Thymus (tissue), 11 donors: ENCODE data around the gene CAD. TPM values are rescaled to one million over a fixed set of nuclear protein-coding genes. Genes with fewer than 3 reads are reported as not detected.

Experiments used
- DNase-seq, 9 donors: peaks; one replicate each; pipeline ENCODE4 v3.0.0-alpha.2; 2013; ENCODE audit warnings: low spot score in 9 of 9, low read depth in 6 of 9, missing footprints in 1 of 9
- H3K27ac ChIP-seq, 2 donors: one replicate each; pipeline ENCODE4 v1.5.1; 2013; ENCODE audit warnings: control low read depth in 1 of 2, low read depth in 1 of 2, low read length in 1 of 2, mild to moderate bottlenecking in 1 of 2, moderate library complexity in 1 of 2
- H3K27me3 ChIP-seq, 2 donors: one replicate each; pipeline ENCODE4 v1.5.1; 2013; ENCODE audit warnings: low read length in 1 of 2; ENCODE audit not compliant: control insufficient read depth in 2 of 2, insufficient read depth in 1 of 2
- H3K36me3 ChIP-seq, 2 donors: one replicate each; pipeline ENCODE4 v1.5.1; 2013; ENCODE audit warnings: low read length in 1 of 2, mild to moderate bottlenecking in 1 of 2, moderate library complexity in 1 of 2; ENCODE audit not compliant: control insufficient read depth in 2 of 2, insufficient read depth in 2 of 2
- H3K4me1 ChIP-seq, 2 donors: one replicate each; pipeline ENCODE4 v1.5.1; 2013; ENCODE audit warnings: low read length in 2 of 2; ENCODE audit not compliant: control insufficient read depth in 2 of 2, insufficient read depth in 2 of 2
- H3K4me3 ChIP-seq, 2 donors: one replicate each; pipeline ENCODE4 v1.5.1; 2013; ENCODE audit warnings: low read length in 2 of 2, control low read depth in 1 of 2, mild to moderate bottlenecking in 1 of 2
- H3K9me3 ChIP-seq, 2 donors: one replicate each; pipeline ENCODE4 v1.5.1; 2013; ENCODE audit warnings: low read length in 1 of 2, mild to moderate bottlenecking in 1 of 2; ENCODE audit not compliant: control insufficient read depth in 2 of 2, insufficient read depth in 1 of 2
- WGBS: extraction: QIAGEN DNeasy Blood & Tissue Kit; methylation state at CpG from one replicate; pipeline ENCODE4 v1.1.7; 2013; 5-methylcytosine and 5-hydroxymethylcytosine counted together
- polyA plus RNA-seq: library from polyadenylated mRNA; stranded (reverse); fragments of 200-250 nt; gene quantifications from one replicate; pipeline ENCODE4 v1.2.3, GENCODE V29; 2013
- total RNA-seq: library from RNA; stranded (reverse); fragments of 120-200 nt; gene quantifications from one replicate; pipeline ENCODE4 v1.2.4, GENCODE V29; 2013
- donor health status: healthy.

The CAD gene
- total and polyA plus RNA-seq, 2 donors = 14.8 to 18.6 TPM

DNA sequence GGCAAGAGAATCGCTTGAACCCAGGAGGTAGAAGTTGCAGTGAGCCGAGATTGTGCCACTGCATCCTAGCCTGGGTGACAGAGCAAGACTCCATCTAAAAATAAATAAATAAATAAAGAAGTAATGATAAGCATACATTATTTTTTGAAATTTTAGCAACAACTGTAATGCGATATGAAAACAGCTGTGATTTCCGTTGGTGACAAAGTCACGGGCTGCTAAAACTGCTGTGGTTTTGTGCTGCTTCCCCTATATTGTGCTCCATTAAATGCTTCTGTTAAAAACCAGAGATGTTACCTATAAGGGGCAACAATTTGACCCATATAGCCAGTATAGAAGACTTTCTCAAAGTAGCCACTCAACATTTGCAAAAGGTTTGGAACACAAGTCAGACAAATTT lies 73.4 kb downstream of the CAD start:
- 34% methylated on average over 5 of the region's 5 CpGs for WGBS
- Histone ChIP-seq H3K4me3 (no peak overlapping the region), H3K27me3 (peaks cover 2 to 11% of the 10 kb centered on the region in 2 donors), H3K9me3 (no peaks in the 10 kb centered on the region), H3K4me1 (peaks cover 0 to 3% of the 10 kb centered on the region in 2 donors), H3K36me3 (no peaks in the 10 kb centered on the region), H3K27ac (no peak overlapping the region)
- no peak for DNase-seq

- Histone ChIP-seq H3K27me3 (peaks cover 2 to 12% of the 10 kb centered on the region in 2 donors), H3K4me3 (no peak overlapping the region), H3K4me1 (peaks cover 0 to 3% of the 10 kb centered on the region in 2 donors), H3K36me3 (no peaks in the 10 kb centered on the region), H3K27ac (no peak overlapping the region), H3K9me3 (no peaks in the 10 kb centered on the region)
- 95% methylated on average over 6 of the region's 6 CpGs for WGBS
- no peak for DNase-seq
These were observed 74.7 kb downstream of the CAD start for GRCh38 chr2:27291865-27292264.

Other genes starting within 250 kb of the CAD start
- gene MAPRE3, start 246.7 kb upstream of the CAD start, total RNA-seq = 0.99 TPM
- 17.0 TPM for gene MAPRE3, start 246.7 kb upstream of the CAD start, polyA plus RNA-seq
- gene TMEM214, start 184.4 kb upstream of the CAD start, total RNA-seq = 8.8 TPM
- 30.3 TPM for gene TMEM214, start 184.4 kb upstream of the CAD start, polyA plus RNA-seq
- gene AGBL5, start 165.7 kb upstream of the CAD start, total RNA-seq = 18.5 TPM
- 11.0 TPM for gene AGBL5, start 165.7 kb upstream of the CAD start, polyA plus RNA-seq
- 388 TPM for gene OST4, start 145.7 kb upstream of the CAD start, total RNA-seq
- gene OST4, start 145.7 kb upstream of the CAD start, polyA plus RNA-seq = 516 TPM
- 9.2 TPM for gene EMILIN1, start 138.8 kb upstream of the CAD start, total RNA-seq
- 8.9 TPM for gene EMILIN1, start 138.8 kb upstream of the CAD start, polyA plus RNA-seq
- 1.5 TPM for gene KHK, start 130.6 kb upstream of the CAD start, total RNA-seq
- gene KHK, start 130.6 kb upstream of the CAD start, polyA plus RNA-seq = 2.5 TPM
- 0.57 TPM for gene CGREF1, start 98.2 kb upstream of the CAD start, total RNA-seq
- 0.43 TPM for gene CGREF1, start 98.2 kb upstream of the CAD start, polyA plus RNA-seq
- gene ABHD1, start 93.6 kb upstream of the CAD start, total RNA-seq = 0.09 TPM
- gene ABHD1, start 93.6 kb upstream of the CAD start, polyA plus RNA-seq = 0.27 TPM
- gene PREB, start 82.7 kb upstream of the CAD start, total RNA-seq = 41.3 TPM
- gene PREB, start 82.7 kb upstream of the CAD start, polyA plus RNA-seq = 56.9 TPM
- gene PRR30, start 78.0 kb upstream of the CAD start, total RNA-seq = not detected
- not detected for gene PRR30, start 78.0 kb upstream of the CAD start, polyA plus RNA-seq
- 0.14 TPM for gene TCF23, start 68.4 kb upstream of the CAD start, total RNA-seq
- gene TCF23, start 68.4 kb upstream of the CAD start, polyA plus RNA-seq = 0.05 TPM
- 109 TPM for gene ATRAID, start 5.3 kb upstream of the CAD start, total RNA-seq
- 125 TPM for gene ATRAID, start 5.3 kb upstream of the CAD start, polyA plus RNA-seq
- gene SLC5A6, start 5.1 kb upstream of the CAD start, total RNA-seq = 15.8 TPM
- gene SLC5A6, start 5.1 kb upstream of the CAD start, polyA plus RNA-seq = 24.3 TPM
- 0.05 TPM for gene SLC30A3, start 45.7 kb downstream of the CAD start, total RNA-seq
- gene SLC30A3, start 45.7 kb downstream of the CAD start, polyA plus RNA-seq = 0.18 TPM
- gene DNAJC5G, start 58.1 kb downstream of the CAD start, total RNA-seq = not detected
- gene DNAJC5G, start 58.1 kb downstream of the CAD start, polyA plus RNA-seq = 0.02 TPM
- 0.14 TPM for gene TRIM54, start 65.1 kb downstream of the CAD start, total RNA-seq
- 0.52 TPM for gene TRIM54, start 65.1 kb downstream of the CAD start, polyA plus RNA-seq
- 1.0 TPM for gene UCN, start 91.1 kb downstream of the CAD start, total RNA-seq
- 8.1 TPM for gene UCN, start 91.1 kb downstream of the CAD start, polyA plus RNA-seq
- 51.1 TPM for gene MPV17, start 105.7 kb downstream of the CAD start, total RNA-seq
- gene MPV17, start 105.7 kb downstream of the CAD start, polyA plus RNA-seq = 94.1 TPM
- 31.1 TPM for gene GTF3C2, start 139.4 kb downstream of the CAD start, total RNA-seq
- gene GTF3C2, start 139.4 kb downstream of the CAD start, polyA plus RNA-seq = 39.9 TPM
- 30.5 TPM for gene EIF2B4, start 153.0 kb downstream of the CAD start, total RNA-seq
- gene EIF2B4, start 153.0 kb downstream of the CAD start, polyA plus RNA-seq = 56.0 TPM
- 83.6 TPM for gene SNX17, start 153.2 kb downstream of the CAD start, total RNA-seq
- gene SNX17, start 153.2 kb downstream of the CAD start, polyA plus RNA-seq = 77.8 TPM
- 9.3 TPM for gene ZNF513, start 163.4 kb downstream of the CAD start, total RNA-seq
- 30.7 TPM for gene ZNF513, start 163.4 kb downstream of the CAD start, polyA plus RNA-seq
- 68.6 TPM for gene PPM1G, start 192.2 kb downstream of the CAD start, total RNA-seq
- gene PPM1G, start 192.2 kb downstream of the CAD start, polyA plus RNA-seq = 50.4 TPM
- 43.9 TPM for gene NRBP1, start 211.3 kb downstream of the CAD start, total RNA-seq
- gene NRBP1, start 211.3 kb downstream of the CAD start, polyA plus RNA-seq = 56.4 TPM
- gene KRTCAP3, start 225.0 kb downstream of the CAD start, total RNA-seq = 1.6 TPM
- gene KRTCAP3, start 225.0 kb downstream of the CAD start, polyA plus RNA-seq = 13.9 TPM